ENCODE results near the gene FASTKD2. TPM values are rescaled to one million over a fixed set of nuclear protein-coding genes. Genes with fewer than 3 reads are reported as not detected.
A peak's percentile ranks its signal among the peaks of the same experiment; 100 is the strongest.

The FASTKD2 gene
- total and polyA plus RNA-seq, 2 donors (not counting 1 experiment from before 2014, with no cell fraction given) = 33.4 to 37.2 TPM

- H3K4me3 ChIP-seq (replicated peaks in 1 of 4; ENCODE audit: control extremely low read depth in 1 of 4, insufficient read depth in 1 of 4, low read depth in 3 of 4, low read length in 4 of 4) = no peak overlapping the region
- H3K9me3 ChIP-seq (ENCODE audit: control insufficient read depth, insufficient read depth, low read depth, low read length) = no peaks in the 10 kb centered on the region
- H2AFZ ChIP-seq (ENCODE audit: low read length) = no peak overlapping the region
- peaks cover 6% of the 10 kb centered on the region for H3K36me3 ChIP-seq (ENCODE audit: control insufficient read depth, insufficient read depth, low read length)
- peaks cover 3% of the 10 kb centered on the region for H3K79me2 ChIP-seq (ENCODE audit: control insufficient read depth, insufficient read depth, low read length)
- H3K9ac ChIP-seq (ENCODE audit: insufficient read depth, low read length) = no peak overlapping the region
- H3K4me1 ChIP-seq (ENCODE audit: control insufficient read depth, extremely low read depth, insufficient read depth, low read length) = no peaks in the 10 kb centered on the region
- H3K27ac ChIP-seq (ENCODE audit: insufficient read depth, low read length) = no peak overlapping the region
- no peak overlapping the region for H3K4me2 ChIP-seq (ENCODE audit: extremely low read depth, insufficient read depth, low read length)
- no peaks in the 10 kb centered on the region for H3K27me3 ChIP-seq (ENCODE audit: control insufficient read depth, insufficient read depth, low read length)
- TF ChIP-seq EZH2 (IDR thresholded peaks at IDR 0.05; ENCODE audit: low read length, missing control alignments) (no peak), CTCF (conservative IDR thresholded peaks at IDR 0.05 in 1 of 2, IDR thresholded peaks at IDR 0.05 in 1 of 2; ENCODE audit: low read depth in 1 of 2, low read length in 2 of 2) (no peak)
- DNase-seq (ENCODE audit: low read depth in 2 of 2) = no peak
- no peaks in the 10 kb centered on the region for H4K20me1 ChIP-seq (ENCODE audit: control insufficient read depth, extremely low read depth, insufficient read depth, low read length)
Observed at GRCh38 chr2:206784559-206785353, 19.4 kb downstream of the FASTKD2 start.

GRCh38 chr2:206790311-206790935 lies 25.0 kb downstream of the FASTKD2 start:
- Histone ChIP-seq H4K20me1 (ENCODE audit: control insufficient read depth, extremely low read depth, insufficient read depth, low read length) (no peaks in the 10 kb centered on the region), H3K27ac (ENCODE audit: insufficient read depth, low read length) (no peak overlapping the region), H3K9me3 (ENCODE audit: control insufficient read depth, insufficient read depth, low read depth, low read length) (no peaks in the 10 kb centered on the region), H3K4me1 (ENCODE audit: control insufficient read depth, extremely low read depth, insufficient read depth, low read length) (no peaks in the 10 kb centered on the region), H3K27me3 (ENCODE audit: control insufficient read depth, insufficient read depth, low read length) (no peaks in the 10 kb centered on the region), H3K79me2 (ENCODE audit: control insufficient read depth, insufficient read depth, low read length) (no peaks in the 10 kb centered on the region), H3K4me3 (replicated peaks in 1 of 4; ENCODE audit: control extremely low read depth in 1 of 4, insufficient read depth in 1 of 4, low read depth in 3 of 4, low read length in 4 of 4) (no peak overlapping the region), H3K4me2 (ENCODE audit: extremely low read depth, insufficient read depth, low read length) (no peak overlapping the region), H2AFZ (ENCODE audit: low read length) (no peak overlapping the region), H3K9ac (ENCODE audit: insufficient read depth, low read length) (no peak overlapping the region), H3K36me3 (ENCODE audit: control insufficient read depth, insufficient read depth, low read length) (peaks cover 6% of the 10 kb centered on the region)
- peak in 1 of 2 donors; percentile 75 for DNase-seq (ENCODE audit: low read depth in 2 of 2)
- no peak for TF ChIP-seq CTCF (conservative IDR thresholded peaks at IDR 0.05 in 1 of 2, IDR thresholded peaks at IDR 0.05 in 1 of 2; ENCODE audit: low read depth in 1 of 2, low read length in 2 of 2)

GRCh38 chr2:206792645-206793044 lies 27.2 kb downstream of the FASTKD2 start:
- Histone ChIP-seq H3K27ac (ENCODE audit: insufficient read depth, low read length) (no peak overlapping the region), H4K20me1 (ENCODE audit: control insufficient read depth, extremely low read depth, insufficient read depth, low read length) (no peaks in the 10 kb centered on the region), H3K4me2 (ENCODE audit: extremely low read depth, insufficient read depth, low read length) (no peak overlapping the region), H3K27me3 (ENCODE audit: control insufficient read depth, insufficient read depth, low read length) (no peaks in the 10 kb centered on the region), H3K9ac (ENCODE audit: insufficient read depth, low read length) (no peak overlapping the region), H3K4me1 (ENCODE audit: control insufficient read depth, extremely low read depth, insufficient read depth, low read length) (no peaks in the 10 kb centered on the region), H3K36me3 (ENCODE audit: control insufficient read depth, insufficient read depth, low read length) (peaks cover 4% of the 10 kb centered on the region), H2AFZ (ENCODE audit: low read length) (no peak overlapping the region), H3K79me2 (ENCODE audit: control insufficient read depth, insufficient read depth, low read length) (no peaks in the 10 kb centered on the region), H3K4me3 (replicated peaks in 1 of 4; ENCODE audit: control extremely low read depth in 1 of 4, insufficient read depth in 1 of 4, low read depth in 3 of 4, low read length in 4 of 4) (no peak overlapping the region), H3K9me3 (ENCODE audit: control insufficient read depth, insufficient read depth, low read depth, low read length) (no peaks in the 10 kb centered on the region)
- TF ChIP-seq CTCF (conservative IDR thresholded peaks at IDR 0.05 in 1 of 2, IDR thresholded peaks at IDR 0.05 in 1 of 2; ENCODE audit: low read depth in 1 of 2, low read length in 2 of 2) (no peak), EZH2 (IDR thresholded peaks at IDR 0.05; ENCODE audit: low read length, missing control alignments) (no peak)
- DNase-seq (ENCODE audit: low read depth in 2 of 2) = no peak

Data from fibroblast of lung (primary cell).